ENCODE results near the gene IL31RA. TPM values are rescaled to one million over a fixed set of nuclear protein-coding genes. Genes with fewer than 3 reads are reported as not detected.

Gene IL31RA
- total and polyA plus RNA-seq, 7 donors = 0.04 to 2.0 (median 0.20) TPM; not detected in 2

DNA sequence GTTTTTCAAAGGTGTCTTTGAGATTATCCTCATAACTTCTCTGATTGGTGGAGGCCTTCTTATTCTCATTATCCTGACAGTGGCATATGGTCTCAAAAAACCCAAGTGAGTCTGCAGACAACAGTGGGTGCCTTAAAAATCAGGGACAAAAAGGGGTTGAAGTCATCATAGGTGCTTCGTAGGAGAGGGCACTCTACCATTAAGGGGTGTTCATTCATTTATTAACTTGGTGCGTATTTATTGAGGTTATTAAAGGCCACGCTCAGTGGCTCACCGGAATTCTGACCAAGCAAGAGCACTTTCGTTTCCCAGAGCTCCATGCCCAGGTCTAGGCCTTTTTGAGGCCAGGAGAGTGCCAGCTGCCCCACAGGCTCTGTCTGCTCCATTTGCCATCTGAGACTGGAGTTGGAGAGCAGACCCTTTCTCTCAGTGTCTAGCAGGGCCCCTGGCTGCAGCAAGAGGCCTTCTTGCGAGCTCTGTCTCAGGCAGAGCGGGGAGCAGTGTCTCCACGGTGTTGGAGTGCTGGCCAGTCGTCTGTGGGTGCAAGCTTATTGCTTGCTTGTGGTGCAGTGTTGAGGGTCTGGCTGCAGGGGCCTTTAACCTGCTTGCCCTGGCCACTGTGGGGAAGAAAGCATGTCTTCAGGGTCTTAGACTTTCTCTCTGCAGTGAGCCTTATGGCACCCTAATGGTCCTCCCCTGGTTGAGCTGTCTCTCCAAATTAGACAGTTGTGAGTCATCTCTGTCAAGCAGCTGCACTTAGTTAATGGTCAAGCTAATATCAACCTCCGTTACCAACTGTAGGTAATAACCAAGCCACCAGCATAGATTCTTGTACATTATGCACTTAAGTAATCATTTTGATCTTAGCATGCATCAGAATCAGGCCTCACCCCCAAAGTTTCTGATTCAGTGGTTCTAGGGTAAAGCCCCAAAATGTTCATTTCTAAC is 62.6 kb downstream of the IL31RA start:
- no peaks in the 10 kb centered on the region for H3K9me3 ChIP-seq
- H3K4me3 ChIP-seq = no peak overlapping the region
- no peaks in the 10 kb centered on the region for H3K4me1 ChIP-seq
- ATAC-seq (no peak), DNase-seq (no peak)
- 93 to 96% (median 95%) methylated on average over 10 of the region's 10 CpGs for WGBS, 3 donors
- no peak overlapping the region for H3K27ac ChIP-seq
- no peaks in the 10 kb centered on the region for H3K27me3 ChIP-seq (ENCODE audit: insufficient read depth in 3 of 3, low read length in 2 of 3)
- no peaks in the 10 kb centered on the region for H3K36me3 ChIP-seq (ENCODE audit: insufficient read depth in 1 of 2, low read depth in 1 of 2)
- intact Hi-C loops (cut with DNase I) = no loop called here
- TF ChIP-seq, protein P1, sequence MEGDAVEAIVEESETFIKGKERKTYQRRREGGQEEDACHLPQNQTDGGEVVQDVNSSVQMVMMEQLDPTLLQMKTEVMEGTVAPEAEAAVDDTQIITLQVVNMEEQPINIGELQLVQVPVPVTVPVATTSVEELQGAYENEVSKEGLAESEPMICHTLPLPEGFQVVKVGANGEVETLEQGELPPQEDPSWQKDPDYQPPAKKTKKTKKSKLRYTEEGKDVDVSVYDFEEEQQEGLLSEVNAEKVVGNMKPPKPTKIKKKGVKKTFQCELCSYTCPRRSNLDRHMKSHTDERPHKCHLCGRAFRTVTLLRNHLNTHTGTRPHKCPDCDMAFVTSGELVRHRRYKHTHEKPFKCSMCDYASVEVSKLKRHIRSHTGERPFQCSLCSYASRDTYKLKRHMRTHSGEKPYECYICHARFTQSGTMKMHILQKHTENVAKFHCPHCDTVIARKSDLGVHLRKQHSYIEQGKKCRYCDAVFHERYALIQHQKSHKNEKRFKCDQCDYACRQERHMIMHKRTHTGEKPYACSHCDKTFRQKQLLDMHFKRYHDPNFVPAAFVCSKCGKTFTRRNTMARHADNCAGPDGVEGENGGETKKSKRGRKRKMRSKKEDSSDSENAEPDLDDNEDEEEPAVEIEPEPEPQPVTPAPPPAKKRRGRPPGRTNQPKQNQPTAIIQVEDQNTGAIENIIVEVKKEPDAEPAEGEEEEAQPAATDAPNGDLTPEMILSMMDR (IDR thresholded peaks at IDR 0.05) = no peak

DNA sequence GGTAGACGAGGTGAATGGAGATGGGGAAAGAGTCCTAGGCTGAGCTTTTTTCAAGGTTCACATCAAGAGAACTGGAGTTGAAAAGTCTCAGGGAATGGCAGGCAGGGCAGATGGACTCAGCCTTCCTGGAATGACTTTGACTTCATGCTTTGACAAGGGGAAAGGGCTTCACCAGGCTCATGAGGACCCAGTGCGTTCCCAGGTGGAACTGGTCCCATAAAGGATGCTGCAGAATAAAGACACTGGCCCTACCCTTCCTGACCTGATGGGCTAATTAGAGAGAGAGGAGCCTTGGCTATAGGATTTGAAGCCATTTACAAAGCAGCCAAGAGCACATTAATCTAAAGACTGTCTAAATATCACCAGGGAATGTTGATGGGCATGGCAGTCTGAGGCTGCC is 63.8 kb downstream of the IL31RA start:
- H3K36me3 ChIP-seq (ENCODE audit: insufficient read depth in 1 of 2, low read depth in 1 of 2) = no peaks in the 10 kb centered on the region
- intact Hi-C loops (cut with DNase I) = no loop called here
- no peak for ATAC-seq

DNA sequence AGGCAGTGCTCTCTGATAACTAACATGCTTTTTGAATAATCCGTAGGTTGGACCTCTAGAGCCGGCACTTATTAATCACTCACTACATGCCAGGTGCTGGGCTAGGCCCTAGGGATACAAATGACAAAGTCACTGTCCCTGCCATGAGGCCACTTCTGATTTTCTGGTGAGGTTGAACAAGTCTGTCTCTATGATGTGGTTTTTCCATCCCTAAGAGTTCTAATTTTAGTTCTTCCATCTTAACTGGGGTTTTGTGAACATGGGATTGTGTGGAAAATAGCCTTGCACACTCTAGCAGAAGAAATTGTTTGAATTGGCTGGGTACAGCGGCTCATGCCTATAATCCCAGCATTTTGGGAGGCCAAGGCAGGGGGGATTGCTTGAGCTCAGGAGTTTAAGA is 64.6 kb downstream of the IL31RA start:
- no peak overlapping the region for H3K27ac ChIP-seq
- TF ChIP-seq, protein P1 (IDR thresholded peaks at IDR 0.05) = no peak
- intact Hi-C loops (cut with DNase I) = no loop called here
- no peak for DNase-seq
- H3K9me3 ChIP-seq = no peaks in the 10 kb centered on the region
- no peaks in the 10 kb centered on the region for H3K36me3 ChIP-seq (ENCODE audit: insufficient read depth in 1 of 2, low read depth in 1 of 2)
- H3K27me3 ChIP-seq (ENCODE audit: insufficient read depth in 3 of 3, low read length in 2 of 3) = no peaks in the 10 kb centered on the region
- no peak overlapping the region for H3K4me3 ChIP-seq
- 61 to 67% (median 62%) methylated on average over 3 of the region's 3 CpGs for WGBS, 3 donors
- H3K4me1 ChIP-seq = no peaks in the 10 kb centered on the region
- no peak for ATAC-seq

More for the DNA sequence above, 63.8 kb downstream of the IL31RA start:
- no peak overlapping the region for H3K4me3 ChIP-seq
- TF ChIP-seq, protein P1 (IDR thresholded peaks at IDR 0.05) = no peak
- 94 to 100% (median 97%) methylated on average over 2 of the region's 2 CpGs for WGBS, 3 donors
- no peaks in the 10 kb centered on the region for H3K9me3 ChIP-seq
- H3K27ac ChIP-seq = no peak overlapping the region
- no peak for DNase-seq
- H3K4me1 ChIP-seq = no peaks in the 10 kb centered on the region
- H3K27me3 ChIP-seq (ENCODE audit: insufficient read depth in 3 of 3, low read length in 2 of 3) = no peaks in the 10 kb centered on the region

DNA sequence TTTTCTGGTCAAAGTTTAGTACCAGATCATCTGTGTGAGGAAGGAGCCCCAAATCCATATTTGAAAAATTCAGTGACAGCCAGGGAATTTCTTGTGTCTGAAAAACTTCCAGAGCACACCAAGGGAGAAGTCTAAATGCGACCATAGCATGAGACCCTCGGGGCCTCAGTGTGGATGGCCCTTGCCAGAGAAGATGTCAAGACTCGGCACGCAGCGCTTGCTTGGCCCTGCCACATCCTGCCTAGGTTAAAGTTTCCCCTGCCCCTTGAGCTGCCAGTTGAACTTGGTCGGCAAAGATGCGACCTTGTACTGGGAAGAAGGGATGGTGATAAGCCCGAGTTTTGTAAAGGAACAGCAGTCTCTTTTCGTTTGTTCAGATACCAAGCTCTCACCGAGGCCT is 65.8 kb downstream of the IL31RA start:
- no peaks in the 10 kb centered on the region for H3K4me1 ChIP-seq
- DNase-seq (no peak), ATAC-seq (no peak)
- H3K27me3 ChIP-seq (ENCODE audit: insufficient read depth in 3 of 3, low read length in 2 of 3) = no peaks in the 10 kb centered on the region
- no peaks in the 10 kb centered on the region for H3K9me3 ChIP-seq
- 79 to 88% (median 80%) methylated on average over 10 of the region's 10 CpGs for WGBS, 3 donors
- TF ChIP-seq, protein P1 (IDR thresholded peaks at IDR 0.05) = no peak
- intact Hi-C loops (cut with DNase I) = no loop called here
- no peaks in the 10 kb centered on the region for H3K36me3 ChIP-seq (ENCODE audit: insufficient read depth in 1 of 2, low read depth in 1 of 2)
- H3K4me3 ChIP-seq = no peak overlapping the region
- no peak overlapping the region for H3K27ac ChIP-seq
